Bronchial epithelial cell (primary cell): ENCODE results near the gene RESP18. TPM values are rescaled to one million over a fixed set of nuclear protein-coding genes. Genes with fewer than 3 reads are reported as not detected.

Experiments used
- DNase-seq: peaks from one replicate; pipeline ENCODE4 v3.0.0-alpha.2; 2010; ENCODE audit warnings: low read depth
- FAIRE-seq: peaks from 2 replicates; lab custom pipeline; 2011; peaks lifted over from hg19 to GRCh38; lab: Jason Lieb, UNC
- H3K27me3 ChIP-seq: 2 replicates; pipeline ENCODE4 v1.5.1; 2011; ENCODE audit warnings: low read length; ENCODE audit not compliant: control insufficient read depth, insufficient read depth
- H3K36me3 ChIP-seq: 2 replicates; pipeline ENCODE4 v1.5.1; 2011; ENCODE audit warnings: low read length; ENCODE audit not compliant: control insufficient read depth, insufficient read depth
- H3K4me3 ChIP-seq: 2 replicates; pipeline ENCODE4 v1.5.1; 2011; ENCODE audit warnings: mild to moderate bottlenecking, low read depth, low read length, control low read depth
- CTCF ChIP-seq: IDR thresholded peaks from 2 replicates; pipeline ENCODE4 v1.5.1; 2011; ENCODE audit warnings: mild to moderate bottlenecking, moderate library complexity, low read length, control low read depth, inconsistent platforms; ENCODE audit not compliant: insufficient read depth, severe bottlenecking
- total RNA-seq: library from RNA; depleted of rRNA; stranded (reverse); fragments of >200 nt; gene quantifications from 2 replicates; pipeline ENCODE4 v1.2.1, GENCODE V29; 2014

RESP18 gene
- total RNA-seq, 1 donor from 2014 or later: not detected

- Histone ChIP-seq H3K4me3 (no peak overlapping the region), H3K27me3 (no peaks in the 10 kb centered on the region), H3K36me3 (peaks cover 33% of the 10 kb centered on the region)
- DNase-seq (no peak), FAIRE-seq (no peak)
- TF ChIP-seq CTCF: no peak
Observed at GRCh38 chr2:219282375-219282774, 50.2 kb downstream of the RESP18 start.

- TF ChIP-seq CTCF: no peak
- Histone ChIP-seq H3K27me3 (no peaks in the 10 kb centered on the region), H3K36me3 (peaks cover 33% of the 10 kb centered on the region), H3K4me3 (no peak overlapping the region)
- DNase-seq: no peak
- no peak for FAIRE-seq
Observed at GRCh38 chr2:219281588-219281987, 51.0 kb downstream of the RESP18 start.

DNA sequence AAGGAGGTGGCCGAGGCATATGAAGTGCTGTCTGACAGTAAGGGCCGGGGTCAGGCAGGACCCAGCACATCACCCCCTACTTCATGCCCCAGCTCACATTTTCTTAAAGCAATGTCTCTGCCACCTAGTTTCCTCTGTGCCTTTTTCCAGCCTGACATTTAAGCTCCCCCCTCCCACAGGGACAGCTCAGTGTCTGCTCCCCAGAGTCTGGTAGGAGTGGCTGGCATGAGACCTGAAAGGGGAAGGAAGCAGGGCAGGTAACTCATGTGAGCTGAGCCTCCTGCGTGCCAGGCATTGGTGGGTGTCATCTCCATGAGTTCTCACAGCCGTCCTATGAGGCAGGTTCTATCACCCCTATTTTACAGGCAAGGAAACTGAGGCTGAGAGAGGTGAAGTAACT, 51.9 kb downstream of the RESP18 start:
- FAIRE-seq: no peak

DNA sequence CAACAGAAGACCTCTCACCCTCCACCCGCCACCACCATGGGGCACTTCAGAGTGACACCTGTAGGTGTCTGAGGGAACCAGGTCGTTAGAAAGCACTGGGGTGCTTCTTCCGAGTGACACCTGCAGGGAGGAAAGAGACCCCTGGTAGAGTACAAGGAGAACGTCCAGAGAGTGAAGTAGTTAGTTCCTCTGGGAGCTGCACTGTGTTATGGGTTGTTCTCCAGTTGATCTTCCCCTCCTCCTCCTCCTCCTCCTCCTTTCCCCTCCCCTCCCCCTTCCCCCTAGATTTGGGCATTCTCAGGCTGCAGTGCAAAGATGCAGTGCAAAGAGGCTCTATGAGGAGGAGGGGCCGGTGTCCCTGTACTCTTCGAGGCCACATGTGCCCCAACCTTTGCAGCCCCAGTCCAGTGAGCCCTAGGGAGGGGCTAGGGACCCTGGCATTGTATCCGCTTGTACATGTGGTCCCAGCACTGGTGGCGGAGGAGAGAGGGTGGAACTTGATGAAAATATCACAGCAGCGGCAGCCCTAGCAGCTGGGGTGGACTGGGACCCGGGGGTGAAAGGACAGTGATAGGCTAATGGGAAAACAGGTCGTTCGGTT, 52.5 kb downstream of the RESP18 start:
- peak overlapping the region; percentile 49 for H3K4me3 ChIP-seq
- FAIRE-seq (no peak), DNase-seq (no peak)
- peaks cover 26% of the 10 kb centered on the region for H3K36me3 ChIP-seq
- no peaks in the 10 kb centered on the region for H3K27me3 ChIP-seq
- no peak for TF ChIP-seq CTCF

More for the DNA sequence above, 51.9 kb downstream of the RESP18 start:
- no peak for TF ChIP-seq CTCF
- H3K27me3 ChIP-seq: no peaks in the 10 kb centered on the region
- H3K4me3 ChIP-seq: no peak overlapping the region
- peaks cover 31% of the 10 kb centered on the region for H3K36me3 ChIP-seq
- DNase-seq: no peak

DNA sequence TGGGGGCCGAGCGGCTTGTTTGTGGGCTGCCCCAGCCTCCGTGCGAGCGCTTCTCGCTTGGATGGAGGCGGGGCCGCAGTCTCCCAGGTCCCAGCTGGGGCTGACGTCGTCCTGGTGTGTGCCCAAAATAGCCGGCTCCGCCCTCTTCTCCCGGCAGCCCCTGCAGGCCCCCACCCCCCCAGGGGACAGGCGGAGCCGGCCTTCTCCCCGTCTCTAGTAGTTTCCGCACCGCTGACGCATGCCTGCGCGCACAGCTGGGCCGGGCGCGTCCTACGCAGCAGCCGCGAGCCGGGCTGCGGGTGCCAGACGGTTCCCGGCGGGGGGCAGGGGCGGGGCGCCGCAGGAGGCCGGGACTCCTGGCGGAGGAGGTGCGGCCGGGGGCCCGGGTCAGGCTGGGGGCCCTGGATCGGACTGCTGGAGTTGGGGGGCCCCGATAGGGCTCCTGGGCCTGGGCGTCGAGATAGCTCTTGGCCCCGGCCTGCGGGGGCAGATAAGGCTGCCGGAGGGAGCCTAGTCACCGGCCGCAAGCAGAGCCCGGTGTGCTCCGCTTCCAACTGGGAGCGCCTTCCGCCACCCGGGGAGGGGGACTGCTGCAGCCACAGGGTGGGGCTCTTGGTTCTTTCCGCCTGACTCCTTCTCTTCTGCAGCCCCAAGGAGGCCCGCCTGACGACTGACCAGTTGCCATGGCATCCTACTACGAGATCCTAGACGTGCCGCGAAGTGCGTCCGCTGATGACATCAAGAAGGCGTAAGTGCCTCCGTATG, 53.2 kb downstream of the RESP18 start, which contains the start of gene DNAJB2:
Gene DNAJB2 (plus strand): TSS at position 216 of the 765 bp plus-strand sequence. CDS start 468 bp downstream, at position 684.
- Histone ChIP-seq H3K27me3 (no peaks in the 10 kb centered on the region), H3K4me3 (peak within 1 kb of the TSS; percentile 49), H3K36me3 (peaks cover 19% of the 10 kb centered on the region)
- TF ChIP-seq CTCF: peak; percentile 20
- DNase-seq (peak; percentile 97), FAIRE-seq (no peak)
